K562 (cell line): ENCODE data around the gene PIK3CA. TPM values are rescaled to one million over a fixed set of nuclear protein-coding genes. Genes with fewer than 3 reads are reported as not detected.

ENCODE experiments used
- CHD7 ChIP-seq: fragments of 200-600 bp; sonication (generic); IDR thresholded peaks from one replicate; pipeline ENCODE4 v1.6.1; 2012; ENCODE audit warnings: mild to moderate bottlenecking, low read depth, low read length, inconsistent platforms
- GATAD2A ChIP-seq: fragments of 450-650 bp; IDR thresholded peaks from 2 replicates; pipeline ENCODE4 v1.6.1; 2017
- MCM2 ChIP-seq: fragments of 450-650 bp; IDR thresholded peaks from 2 replicates; pipeline ENCODE4 v1.6.1; 2017; ENCODE audit warnings: low read depth, mild to moderate bottlenecking
- NCOA1 ChIP-seq: fragments of 450-650 bp; IDR thresholded peaks from 2 replicates; pipeline ENCODE4 v1.6.1; 2016; ENCODE audit warnings: low read depth
- NCOA2 ChIP-seq, 2 experiments: fragments of 450-650 bp; IDR thresholded peaks; 2 replicates each; pipeline ENCODE4 v1.6.1; 2018; ENCODE audit warnings: mild to moderate bottlenecking in 2 of 2, moderate library complexity in 1 of 2; ENCODE audit not compliant: partially characterized antibody in 2 of 2
- NUFIP1 ChIP-seq: fragments of 450-650 bp; IDR thresholded peaks from 2 replicates; pipeline ENCODE4 v1.6.1; 2018; ENCODE audit not compliant: partially characterized antibody
- RBBP5 ChIP-seq: fragments of 200-600 bp; sonication (generic); IDR thresholded peaks from 2 replicates; pipeline ENCODE4 v1.6.1; 2012; ENCODE audit warnings: borderline replicate concordance, mild to moderate bottlenecking, low read length, control low read depth, inconsistent platforms; ENCODE audit not compliant: insufficient read depth, poor library complexity, severe bottlenecking
- RBM22 ChIP-seq: fragments of 200-400 bp; formaldehyde crosslinking; IDR thresholded peaks from 2 replicates; pipeline ENCODE4 v1.6.1; 2018; ENCODE audit warnings: low read length, low read depth; ENCODE audit not compliant: poor library complexity, severe bottlenecking
- SAFB ChIP-seq: fragments of 200-400 bp; formaldehyde crosslinking; IDR thresholded peaks from 2 replicates; pipeline ENCODE4 v1.6.1; 2017; ENCODE audit warnings: low read depth, low read length, borderline replicate concordance
- SIN3B ChIP-seq: fragments of 450-650 bp; IDR thresholded peaks from 2 replicates; pipeline ENCODE4 v1.6.1; 2017; ENCODE audit warnings: low read depth, mild to moderate bottlenecking, moderate library complexity
- STAT5A ChIP-seq: IDR thresholded peaks from 2 replicates; pipeline ENCODE4 v1.6.1; 2012; ENCODE audit warnings: low read length, inconsistent platforms, borderline replicate concordance
- TBP ChIP-seq: optimal IDR thresholded peaks from 2 replicates; pipeline ENCODE3; 2011; ENCODE audit warnings: low read depth, low read length, improper control_type of control experiment
- ZNF232 ChIP-seq: sonication (generic); formaldehyde crosslinking; IDR thresholded peaks from 2 replicates; pipeline ENCODE4 v1.8.0; 2022; ENCODE audit warnings: mild to moderate bottlenecking, missing genetic modification reagents
- polyA plus RNA-seq, 8 experiments: library from polyadenylated mRNA; depleted of rRNA in 4 of 8; stranded (reverse) in 5 of 8; unstranded in 3 of 8; fragments of >200 nt; fragmentation: Nextera tagmentation in 2 of 8; fragmentation: Illumina TruSeq in 1 of 8; extraction: Ambion mirVana in 2 of 8; extraction: Trizol in 1 of 8; gene quantifications; 2 replicates each; pipeline versions ENCODE4 v1.2.1 to v1.2.3, GENCODE V29; 2011 to 2014; ENCODE audit warnings: inconsistent platforms in 1 of 8, missing spikeins in 1 of 8
- total RNA-seq, 7 experiments: library from RNA; depleted of rRNA in 6 of 7; stranded (reverse); fragments of >200 nt in 6 of 7; fragmentation: Illumina TruSeq in 2 of 7; extraction: Trizol in 2 of 7; gene quantifications; 2 replicates each; pipeline versions ENCODE4 v1.2.1 to v1.2.3, GENCODE V29; 2011 to 2021; ENCODE audit warnings: low replicate concordance in 1 of 7
- TF ChIP-seq, protein P1 (sequence below): fragments of 250-450 bp; sonication (Bioruptor Pico); IDR thresholded peaks from 2 replicates; pipeline ENCODE4 v1.8.0; 2021; ENCODE audit warnings: borderline replicate concordance, mild to moderate bottlenecking, moderate library complexity; ENCODE audit not compliant: poor library complexity, severe bottlenecking
- TF ChIP-seq, protein P2 (sequence below), 2 experiments: fragments of 250-450 bp in 1 of 2; fragments of 450-650 bp in 1 of 2; sonication (Bioruptor Pico) in 1 of 2; IDR thresholded peaks; 2 replicates each; pipeline versions ENCODE4 v1.6.1 to v1.8.0; 2016 to 2021; ENCODE audit warnings: mild to moderate bottlenecking in 2 of 2, moderate library complexity in 2 of 2, missing compliant biosample characterization in 1 of 2, missing genetic modification characterization in 1 of 2

The PIK3CA gene
- total and polyA plus RNA-seq, 9 of the 15 experiments (the other 6 are each of a cell fraction or from before 2014, with no cell fraction given): 3.8 to 19.4 (median 10.8) TPM

- TF ChIP-seq RBBP5 (peak; percentile 91), ZNF232 (CRISPR knock-in tag) (no peak), MCM2 (no peak), NUFIP1 (no peak), RBM22 (peak; percentile 59), SAFB (peak; percentile 45; the same call in 1 of the 2 replicates), CHD7 (no peak), STAT5A (no peak), NCOA2 (IDR thresholded peaks at IDR 0.05; ENCODE audit: partially characterized antibody in 2 of 2) (no peak), TBP (peak; percentile 46), SIN3B (peak; percentile 59; the same call in 1 of the 2 replicates), NCOA1 (no peak), GATAD2A (0 out of 2 replicates have a peak, but pooled peaks have one; percentile 40)
- TF ChIP-seq, protein P1, sequence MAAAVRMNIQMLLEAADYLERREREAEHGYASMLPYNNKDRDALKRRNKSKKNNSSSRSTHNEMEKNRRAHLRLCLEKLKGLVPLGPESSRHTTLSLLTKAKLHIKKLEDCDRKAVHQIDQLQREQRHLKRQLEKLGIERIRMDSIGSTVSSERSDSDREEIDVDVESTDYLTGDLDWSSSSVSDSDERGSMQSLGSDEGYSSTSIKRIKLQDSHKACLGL (CRISPR knock-in tag): peak; percentile 25
- TF ChIP-seq, protein P2, sequence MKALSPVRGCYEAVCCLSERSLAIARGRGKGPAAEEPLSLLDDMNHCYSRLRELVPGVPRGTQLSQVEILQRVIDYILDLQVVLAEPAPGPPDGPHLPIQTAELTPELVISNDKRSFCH (CRISPR knock-in tag; IDR thresholded peaks at IDR 0.05): no peak
- TF ChIP-seq, protein P2 (tag; IDR thresholded peaks at IDR 0.05): no peak
Observed at GRCh38 chr3:179260949-179261765, 113.0 kb downstream of the PIK3CA start (continued).
